ENCODE measurements around the gene PLA2G4E.

Gene PLA2G4E

GRCh38 chr15:42063122-42063848 is 42.4 kb upstream of the PLA2G4E start:
- Histone ChIP-seq H3K4me3 (ENCODE audit: insufficient read depth, low read depth, low read length) (no peak overlapping the region), H3K4me1 (ENCODE audit: control insufficient read depth, insufficient read depth, low read length) (peaks cover 7% of the 10 kb centered on the region), H3K9me3 (ENCODE audit: control insufficient read depth, low read length) (no peaks in the 10 kb centered on the region), H3K36me3 (ENCODE audit: control insufficient read depth, insufficient read depth, low read length) (no peaks in the 10 kb centered on the region), H3K27me3 (ENCODE audit: control insufficient read depth, insufficient read depth, low read length, poor library complexity, severe bottlenecking) (no peaks in the 10 kb centered on the region), H3K27ac (ENCODE audit: insufficient read depth, low read depth, low read length, poor library complexity, severe bottlenecking) (no peak overlapping the region)
- WGBS, 2 experiments, result 92 to 94% methylated on average over 12 of the region's 12 CpGs

- Histone ChIP-seq H3K9me3 (ENCODE audit: control insufficient read depth, low read length) (no peaks in the 10 kb centered on the region), H3K4me1 (ENCODE audit: control insufficient read depth, insufficient read depth, low read length) (peaks cover 7% of the 10 kb centered on the region), H3K27me3 (ENCODE audit: control insufficient read depth, insufficient read depth, low read length, poor library complexity, severe bottlenecking) (peaks cover 7% of the 10 kb centered on the region), H3K4me3 (ENCODE audit: insufficient read depth, low read depth, low read length) (no peak overlapping the region), H3K27ac (ENCODE audit: insufficient read depth, low read depth, low read length, poor library complexity, severe bottlenecking) (no peak overlapping the region), H3K36me3 (ENCODE audit: control insufficient read depth, insufficient read depth, low read length) (no peaks in the 10 kb centered on the region)
- WGBS, 2 experiments, result 93 to 96% methylated on average over 9 of the region's 9 CpGs
Measured at GRCh38 chr15:42062284-42062806, 41.5 kb upstream of the PLA2G4E start.

- Histone ChIP-seq H3K27me3 (ENCODE audit: control insufficient read depth, insufficient read depth, low read length, poor library complexity, severe bottlenecking) (peaks cover 17% of the 10 kb centered on the region), H3K27ac (ENCODE audit: insufficient read depth, low read depth, low read length, poor library complexity, severe bottlenecking) (no peak overlapping the region), H3K4me1 (ENCODE audit: control insufficient read depth, insufficient read depth, low read length) (peaks cover 1% of the 10 kb centered on the region), H3K9me3 (ENCODE audit: control insufficient read depth, low read length) (no peaks in the 10 kb centered on the region), H3K36me3 (ENCODE audit: control insufficient read depth, insufficient read depth, low read length) (no peaks in the 10 kb centered on the region), H3K4me3 (ENCODE audit: insufficient read depth, low read depth, low read length) (no peak overlapping the region)
- 91% methylated on average over 5 of the region's 5 CpGs for WGBS, 2 experiments
Measured at GRCh38 chr15:42060797-42061196, 40.0 kb upstream of the PLA2G4E start.

- Histone ChIP-seq H3K36me3 (ENCODE audit: control insufficient read depth, insufficient read depth, low read length) (no peaks in the 10 kb centered on the region), H3K27me3 (ENCODE audit: control insufficient read depth, insufficient read depth, low read length, poor library complexity, severe bottlenecking) (peaks cover 17% of the 10 kb centered on the region), H3K9me3 (ENCODE audit: control insufficient read depth, low read length) (no peaks in the 10 kb centered on the region), H3K27ac (ENCODE audit: insufficient read depth, low read depth, low read length, poor library complexity, severe bottlenecking) (no peak overlapping the region), H3K4me1 (ENCODE audit: control insufficient read depth, insufficient read depth, low read length) (no peaks in the 10 kb centered on the region), H3K4me3 (ENCODE audit: insufficient read depth, low read depth, low read length) (no peak overlapping the region)
- WGBS, 2 experiments, result 86 to 88% methylated on average over 4 of the region's 4 CpGs
Measured at GRCh38 chr15:42060477-42060763, 39.6 kb upstream of the PLA2G4E start.

DNA sequence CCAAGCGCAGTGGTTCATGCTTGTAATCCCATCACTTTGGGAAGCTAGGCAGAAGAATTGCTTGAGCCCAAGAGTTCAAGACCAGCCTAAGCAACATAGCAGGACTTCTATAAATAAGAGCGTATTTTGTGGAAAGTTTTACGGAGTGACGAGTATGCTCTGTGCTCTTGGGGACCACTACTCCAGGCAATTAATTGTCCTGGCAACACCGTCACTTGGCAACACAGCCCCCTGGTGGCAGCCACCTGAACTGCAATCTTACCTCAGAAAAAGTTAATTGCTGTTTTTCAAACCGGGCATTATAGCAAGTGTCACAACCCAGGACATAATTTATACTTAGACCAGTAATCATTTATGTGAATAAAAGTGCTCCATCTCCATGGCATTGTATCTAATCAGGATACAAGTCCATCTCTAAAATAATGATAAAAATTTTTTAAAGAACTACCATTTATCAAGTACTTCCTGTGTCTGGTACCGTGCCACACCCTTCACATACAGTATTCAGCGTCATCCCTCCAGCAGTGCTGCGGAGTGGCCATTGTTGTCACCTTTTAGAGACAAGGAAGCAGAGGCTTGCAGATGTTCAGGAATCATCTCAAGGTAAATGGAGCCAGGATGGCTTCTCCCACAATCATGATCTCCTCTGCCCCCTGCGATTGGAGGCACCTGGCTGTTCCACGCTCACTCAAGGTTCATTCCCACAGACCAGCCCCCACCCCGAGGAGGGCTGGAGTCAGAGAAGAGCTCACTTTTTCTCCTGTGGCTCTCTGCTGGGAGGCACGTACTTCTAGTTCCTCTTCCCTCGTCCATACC is 39.0 kb upstream of the PLA2G4E start:
- Histone ChIP-seq H3K4me3 (ENCODE audit: insufficient read depth, low read depth, low read length) (no peak overlapping the region), H3K27me3 (ENCODE audit: control insufficient read depth, insufficient read depth, low read length, poor library complexity, severe bottlenecking) (peaks cover 17% of the 10 kb centered on the region), H3K36me3 (ENCODE audit: control insufficient read depth, insufficient read depth, low read length) (no peaks in the 10 kb centered on the region), H3K27ac (ENCODE audit: insufficient read depth, low read depth, low read length, poor library complexity, severe bottlenecking) (no peak overlapping the region), H3K4me1 (ENCODE audit: control insufficient read depth, insufficient read depth, low read length) (no peaks in the 10 kb centered on the region), H3K9me3 (ENCODE audit: control insufficient read depth, low read length) (no peaks in the 10 kb centered on the region)
- 62 to 63% methylated on average over 14 of the region's 14 CpGs for WGBS, 2 experiments

DNA sequence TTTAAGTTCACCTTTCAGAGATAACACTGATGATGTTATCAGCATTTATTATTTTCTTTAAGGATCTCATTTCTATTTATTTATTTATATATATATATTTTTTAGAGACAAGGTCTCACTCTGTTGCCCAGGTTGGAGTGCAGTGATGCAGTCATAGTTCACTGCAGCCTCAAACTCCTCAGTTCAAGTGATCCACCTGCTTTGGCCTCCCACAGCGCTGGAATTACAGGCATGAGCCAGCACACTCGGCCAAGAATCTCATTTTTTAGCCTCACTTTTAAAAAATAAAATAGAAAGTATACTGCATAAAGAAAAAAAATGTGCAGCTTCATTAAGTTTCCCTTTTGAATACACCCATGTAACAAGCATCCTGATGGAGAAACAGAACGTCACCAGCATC is 37.9 kb upstream of the PLA2G4E start:
- no peaks in the 10 kb centered on the region for H3K36me3 ChIP-seq (ENCODE audit: control insufficient read depth, insufficient read depth, low read length)
- peaks cover 17% of the 10 kb centered on the region for H3K27me3 ChIP-seq (ENCODE audit: control insufficient read depth, insufficient read depth, low read length, poor library complexity, severe bottlenecking)
- no peak overlapping the region for H3K4me3 ChIP-seq (ENCODE audit: insufficient read depth, low read depth, low read length)
- no peak overlapping the region for H3K27ac ChIP-seq (ENCODE audit: insufficient read depth, low read depth, low read length, poor library complexity, severe bottlenecking)
- H3K4me1 ChIP-seq (ENCODE audit: control insufficient read depth, insufficient read depth, low read length), result no peaks in the 10 kb centered on the region
- WGBS, 2 experiments, result 85 to 89% methylated on average over 2 of the region's 3 CpGs
- no peaks in the 10 kb centered on the region for H3K9me3 ChIP-seq (ENCODE audit: control insufficient read depth, low read length)

- Histone ChIP-seq H3K36me3 (ENCODE audit: control insufficient read depth, insufficient read depth, low read length) (no peaks in the 10 kb centered on the region), H3K4me3 (ENCODE audit: insufficient read depth, low read depth, low read length) (no peak overlapping the region), H3K27ac (ENCODE audit: insufficient read depth, low read depth, low read length, poor library complexity, severe bottlenecking) (no peak overlapping the region), H3K4me1 (ENCODE audit: control insufficient read depth, insufficient read depth, low read length) (no peaks in the 10 kb centered on the region), H3K9me3 (ENCODE audit: control insufficient read depth, low read length) (no peaks in the 10 kb centered on the region), H3K27me3 (ENCODE audit: control insufficient read depth, insufficient read depth, low read length, poor library complexity, severe bottlenecking) (peaks cover 17% of the 10 kb centered on the region)
- WGBS, 2 experiments, result 91 to 93% methylated on average over 6 of the region's 6 CpGs
Measured at GRCh38 chr15:42057799-42058646, 37.2 kb upstream of the PLA2G4E start.

GRCh38 chr15:42056934-42057798 is 36.3 kb upstream of the PLA2G4E start:
- no peaks in the 10 kb centered on the region for H3K9me3 ChIP-seq (ENCODE audit: control insufficient read depth, low read length)
- no peak overlapping the region for H3K4me3 ChIP-seq (ENCODE audit: insufficient read depth, low read depth, low read length)
- WGBS, 2 experiments, result 31% methylated on average over 37 of the region's 37 CpGs
- no peaks in the 10 kb centered on the region for H3K4me1 ChIP-seq (ENCODE audit: control insufficient read depth, insufficient read depth, low read length)
- H3K27me3 ChIP-seq (ENCODE audit: control insufficient read depth, insufficient read depth, low read length, poor library complexity, severe bottlenecking), result peaks cover 17% of the 10 kb centered on the region
- H3K36me3 ChIP-seq (ENCODE audit: control insufficient read depth, insufficient read depth, low read length), result no peaks in the 10 kb centered on the region
- no peak overlapping the region for H3K27ac ChIP-seq (ENCODE audit: insufficient read depth, low read depth, low read length, poor library complexity, severe bottlenecking)

GRCh38 chr15:42053914-42054313 is 33.1 kb upstream of the PLA2G4E start:
- WGBS, 2 experiments, result 96 to 100% methylated on average over 1 of the region's 2 CpGs
- Histone ChIP-seq H3K9me3 (ENCODE audit: control insufficient read depth, low read length) (no peaks in the 10 kb centered on the region), H3K27ac (ENCODE audit: insufficient read depth, low read depth, low read length, poor library complexity, severe bottlenecking) (no peak overlapping the region), H3K4me1 (ENCODE audit: control insufficient read depth, insufficient read depth, low read length) (no peaks in the 10 kb centered on the region), H3K4me3 (ENCODE audit: insufficient read depth, low read depth, low read length) (no peak overlapping the region), H3K27me3 (ENCODE audit: control insufficient read depth, insufficient read depth, low read length, poor library complexity, severe bottlenecking) (peaks cover 17% of the 10 kb centered on the region), H3K36me3 (ENCODE audit: control insufficient read depth, insufficient read depth, low read length) (no peaks in the 10 kb centered on the region)

Measured in ectodermal cell (in vitro differentiated cells).